HG03342 (cell line): ENCODE data around the gene CXCR6.

Experiments
- ATAC-seq: cut with Tn5 transposase; IDR thresholded peaks from one replicate; pipeline ENCODE4 v1.9.1; 2021; ENCODE audit warnings: mild to moderate bottlenecking, moderate library complexity; ENCODE audit not compliant: unreplicated experiment

CXCR6 gene

DNA sequence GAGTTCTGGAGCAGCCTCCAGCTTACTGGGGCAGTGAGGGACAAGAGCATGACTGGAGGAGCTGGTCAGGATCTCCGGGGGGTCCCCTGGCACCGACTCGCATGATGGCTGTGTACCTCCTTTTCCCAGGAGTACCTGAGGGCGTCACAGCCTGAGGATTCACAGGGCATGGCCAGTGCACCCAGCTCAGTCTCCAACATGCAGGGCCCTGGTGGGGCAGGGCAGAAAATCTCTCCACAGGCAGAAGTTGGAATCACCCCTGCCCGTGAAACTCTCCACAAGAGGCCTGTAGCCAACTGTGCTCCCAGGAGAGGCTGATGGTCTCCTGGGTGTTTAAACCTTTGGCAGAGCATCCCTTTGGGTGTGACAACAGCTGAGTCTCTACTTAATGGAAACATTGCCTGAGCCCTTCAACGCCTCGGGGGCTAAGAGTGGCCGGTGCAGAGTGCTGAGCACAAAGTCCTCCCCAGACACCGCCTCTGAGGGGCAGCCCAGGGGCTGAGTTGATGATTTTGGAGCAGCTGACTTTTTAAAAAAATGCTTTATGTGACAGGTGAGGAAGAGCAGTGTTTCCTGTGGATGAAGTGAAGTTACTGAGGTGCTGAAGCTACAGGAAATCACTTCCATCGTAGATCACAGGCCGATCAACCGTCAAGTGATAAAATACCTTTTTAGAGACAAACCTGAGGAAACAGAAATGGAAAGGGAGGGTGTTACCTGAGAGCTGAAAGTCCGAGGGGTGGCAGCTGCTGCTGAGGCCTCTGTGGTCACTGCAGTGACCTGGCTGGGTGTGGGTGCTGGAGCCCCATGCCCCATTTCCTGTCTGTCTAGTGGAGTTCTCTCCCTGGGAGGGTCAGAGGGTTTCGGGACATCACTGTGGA is 21.9 kb upstream of the CXCR6 start:
- no peak for ATAC-seq

DNA sequence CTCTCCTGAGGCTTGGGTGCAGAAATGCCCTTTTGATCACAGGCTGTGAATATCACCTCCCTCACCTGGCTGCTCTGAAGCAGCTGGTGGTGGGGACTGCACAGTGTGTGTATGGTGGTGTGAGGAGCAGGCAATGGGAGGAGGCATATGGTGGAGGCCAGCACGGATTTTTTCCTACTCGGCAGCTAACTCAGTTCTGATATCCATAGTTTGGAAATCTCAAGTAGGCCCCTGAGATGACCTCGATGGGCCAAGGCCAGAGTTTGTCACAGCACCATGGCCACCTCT is 21.3 kb upstream of the CXCR6 start:
- ATAC-seq: no peak

DNA sequence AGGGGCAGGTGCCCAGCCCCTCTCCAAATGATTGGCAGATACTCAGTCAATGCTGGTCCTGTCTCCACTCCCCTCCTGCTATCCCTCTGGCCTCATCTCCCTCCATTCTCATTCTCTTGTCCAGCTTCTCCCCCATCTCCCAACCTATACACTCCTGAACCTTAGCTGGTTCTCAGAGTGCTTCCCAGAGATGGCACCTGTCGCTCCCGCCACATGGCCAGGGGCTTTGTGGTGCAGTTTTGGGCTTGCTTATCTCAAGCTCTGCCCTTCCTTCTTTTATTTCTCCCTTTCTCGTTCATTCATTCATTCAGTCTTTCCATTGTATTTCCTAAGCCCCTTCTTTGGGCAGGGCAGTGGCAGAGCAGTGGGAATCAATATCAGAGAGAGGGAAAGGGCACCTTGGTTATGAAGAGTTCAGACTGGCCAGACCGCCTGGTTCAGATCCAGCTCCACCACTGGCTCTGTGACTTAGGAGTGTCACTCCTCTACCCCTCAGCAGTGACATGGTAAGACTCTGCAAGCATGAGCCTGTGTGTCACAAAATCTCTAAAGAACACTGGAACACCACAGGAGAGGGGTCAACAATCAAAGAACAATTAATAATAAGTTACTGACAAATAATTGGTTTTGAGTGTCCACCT is 20.2 kb upstream of the CXCR6 start:
- no peak for ATAC-seq

DNA sequence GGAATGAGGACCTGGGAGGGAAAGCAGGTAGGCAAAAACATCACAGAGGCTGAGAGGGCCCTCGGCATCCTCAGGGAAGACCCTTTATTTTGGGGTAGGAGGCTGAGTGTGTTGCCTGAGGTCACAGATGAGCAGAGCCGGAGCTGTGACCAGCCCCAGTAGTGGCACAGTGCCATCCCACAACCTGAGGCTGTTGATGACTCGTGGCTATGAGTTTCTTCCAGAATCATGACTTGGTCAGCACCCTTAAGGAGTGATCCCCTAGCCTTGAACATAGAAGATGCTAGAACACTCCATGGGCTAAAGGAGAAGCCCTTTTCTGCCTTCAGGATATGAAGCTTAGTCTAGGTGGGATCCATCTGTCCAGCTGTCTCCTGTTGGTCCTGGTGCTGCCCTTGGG is 19.5 kb upstream of the CXCR6 start:
- ATAC-seq: no peak

DNA sequence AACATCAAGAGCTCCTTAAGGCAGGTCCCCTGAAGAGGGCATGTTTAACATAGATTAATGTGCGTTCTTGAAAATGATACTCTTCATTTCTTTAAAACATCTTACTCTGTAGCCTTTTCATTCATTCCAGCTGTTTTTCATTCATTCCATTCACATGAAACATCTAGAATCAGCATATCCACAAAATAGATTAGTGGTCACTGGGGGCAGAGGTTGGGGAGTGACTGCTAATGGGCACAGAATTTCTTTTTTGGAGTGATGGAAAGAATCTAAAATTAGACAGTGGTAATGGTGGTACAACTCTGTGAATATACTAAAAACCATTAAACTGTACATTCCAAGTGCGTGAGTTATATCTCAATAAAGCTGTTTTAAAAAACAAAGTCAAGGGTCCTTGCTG is 15.4 kb upstream of the CXCR6 start:
- no peak for ATAC-seq

DNA sequence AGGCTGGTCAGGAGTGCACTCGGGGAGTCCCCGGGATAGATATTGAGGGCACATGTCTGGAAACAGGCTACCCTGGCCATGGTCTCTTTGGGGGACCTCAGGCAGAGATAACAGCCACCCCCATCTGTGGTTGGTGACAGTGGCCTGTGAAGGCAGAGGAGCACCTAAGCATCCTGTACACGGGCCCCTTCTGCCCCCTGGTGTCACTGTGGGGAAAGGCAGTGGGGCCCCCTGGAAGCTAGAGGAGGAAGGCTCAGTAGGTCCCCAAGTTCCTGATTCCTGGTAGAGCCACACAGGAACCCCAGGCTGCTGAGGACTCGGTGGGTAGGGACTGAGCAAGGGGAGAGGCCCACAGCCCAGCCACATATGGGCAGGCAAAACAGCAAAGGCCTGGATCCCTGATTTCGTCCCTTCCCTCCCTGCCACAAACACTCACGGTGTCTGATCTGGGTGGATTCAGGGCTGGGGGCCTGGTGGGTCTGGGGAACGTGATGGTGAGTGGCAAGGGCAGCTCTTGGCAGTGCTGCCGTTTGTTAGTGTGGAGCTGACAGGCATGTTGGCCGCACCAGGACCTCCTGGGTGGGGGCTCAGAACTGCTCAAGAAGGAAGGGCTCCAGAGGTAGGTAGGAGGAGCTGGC is 14.1 kb upstream of the CXCR6 start:
- no peak for ATAC-seq

DNA sequence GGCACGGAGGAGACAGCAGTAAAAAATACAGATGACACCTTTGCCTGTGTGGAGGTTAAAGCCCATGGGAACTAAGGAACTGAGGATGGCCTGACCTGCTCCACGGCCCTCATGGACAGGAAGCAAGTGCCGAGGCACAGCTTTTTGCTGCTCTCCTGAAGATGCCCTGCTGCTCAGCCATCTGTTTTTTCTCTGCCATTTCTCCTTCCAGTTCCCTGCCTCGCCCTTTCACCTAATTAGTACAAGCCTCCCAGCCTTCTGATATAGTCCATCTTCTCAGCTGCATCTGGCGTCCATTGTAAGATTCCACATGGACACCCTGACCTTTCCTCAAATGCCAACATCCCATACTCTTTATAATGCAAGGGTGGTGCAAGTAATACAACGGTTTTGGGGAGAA is 11.8 kb upstream of the CXCR6 start:
- no peak for ATAC-seq

DNA sequence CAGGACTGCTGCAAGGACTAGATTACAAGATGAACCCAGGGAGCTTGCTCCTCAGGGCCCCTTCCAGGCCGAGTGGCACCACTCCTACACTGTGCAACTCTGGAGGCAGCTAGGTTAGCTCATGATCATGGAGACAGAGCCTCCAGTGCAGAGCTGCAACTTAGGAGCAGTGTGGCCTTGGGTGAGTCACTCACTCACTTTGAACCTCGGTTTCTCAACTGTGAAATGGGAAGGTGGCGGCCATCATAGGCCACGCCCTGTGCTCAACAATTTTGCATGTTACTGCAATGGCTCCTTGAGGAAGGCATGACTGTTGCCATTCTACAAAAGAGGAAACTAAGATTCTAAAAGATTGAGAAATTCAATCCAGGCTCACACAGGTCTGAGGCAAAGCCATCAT is 11.2 kb upstream of the CXCR6 start:
- ATAC-seq: no peak

DNA sequence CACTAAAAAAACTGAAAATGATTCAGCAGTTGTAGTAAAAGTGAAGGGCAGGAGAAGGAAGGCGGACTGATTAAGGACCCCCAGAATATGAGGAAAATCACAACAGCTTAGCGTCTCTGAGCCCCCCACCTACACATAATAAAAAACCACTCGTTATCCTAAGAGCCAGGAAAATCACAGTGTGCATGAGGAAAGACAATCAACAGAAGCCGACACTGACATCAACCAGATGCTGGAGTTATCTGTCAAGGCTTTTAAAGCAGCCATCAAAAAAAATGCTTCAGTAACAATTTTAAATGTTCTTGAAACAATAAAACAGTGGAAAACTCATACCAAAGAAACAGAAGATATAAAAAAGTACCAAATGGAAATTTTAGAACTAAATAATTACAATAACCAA is 9.7 kb upstream of the CXCR6 start:
- ATAC-seq: no peak

DNA sequence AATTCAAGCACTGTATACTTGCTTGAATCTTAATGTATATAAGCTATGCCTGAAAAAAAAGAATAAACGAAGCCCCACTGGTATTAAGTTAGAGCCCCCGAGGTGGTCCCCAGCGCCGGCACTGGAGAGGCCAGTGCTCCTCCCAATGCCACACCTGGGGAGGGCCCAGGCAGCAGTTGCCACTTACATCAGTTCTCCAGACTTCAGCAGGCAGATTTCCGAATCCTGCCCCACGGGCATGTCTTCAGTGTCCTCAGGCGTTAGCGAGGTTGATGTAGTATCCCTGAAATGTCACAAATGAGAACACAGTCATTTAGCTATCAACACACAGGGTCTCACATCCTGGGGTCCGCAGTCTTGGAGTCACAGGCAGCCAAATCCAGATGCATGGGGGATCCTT is 7.0 kb upstream of the CXCR6 start:
- no peak for ATAC-seq

DNA sequence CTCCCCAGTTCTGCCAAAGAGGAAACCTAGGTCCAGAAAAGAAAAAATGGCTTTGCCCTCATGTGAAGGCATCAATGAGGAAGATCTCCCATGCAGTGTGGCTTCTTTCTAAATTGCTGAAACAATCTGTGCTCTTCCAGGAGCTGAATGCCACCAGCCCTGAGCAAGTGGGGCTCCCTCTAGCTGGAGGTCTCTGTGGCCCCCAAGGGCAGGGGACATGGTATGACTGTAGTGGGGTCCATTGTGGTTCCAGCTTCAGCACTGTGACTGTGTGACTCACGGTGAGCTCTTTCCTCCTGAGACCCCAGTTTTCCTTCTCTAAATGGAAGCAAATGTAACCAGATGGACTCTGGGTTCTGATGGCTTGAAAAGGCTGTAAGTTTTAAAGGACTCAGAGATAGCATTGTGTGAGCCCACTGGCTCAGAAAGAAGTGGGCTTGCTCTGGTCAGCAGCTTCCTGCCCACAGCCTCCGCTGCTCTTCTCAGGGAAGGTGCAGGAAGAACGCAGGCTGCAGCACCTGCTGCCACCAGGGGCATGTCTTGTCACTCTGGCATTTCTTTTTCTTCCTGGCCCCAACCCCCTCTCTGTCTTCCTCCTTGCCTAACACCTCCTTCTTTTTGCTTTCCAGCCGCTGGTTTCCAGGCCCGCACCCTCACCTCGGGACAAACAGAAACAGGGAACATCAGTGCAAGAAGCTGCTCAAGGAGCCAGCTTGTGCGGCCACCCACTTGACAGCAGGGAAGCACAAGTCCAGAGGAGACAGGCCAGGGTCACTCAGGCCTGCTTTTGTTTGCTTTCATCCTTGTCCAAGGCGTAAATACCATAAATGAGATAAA is 5.8 kb upstream of the CXCR6 start:
- no peak for ATAC-seq

DNA sequence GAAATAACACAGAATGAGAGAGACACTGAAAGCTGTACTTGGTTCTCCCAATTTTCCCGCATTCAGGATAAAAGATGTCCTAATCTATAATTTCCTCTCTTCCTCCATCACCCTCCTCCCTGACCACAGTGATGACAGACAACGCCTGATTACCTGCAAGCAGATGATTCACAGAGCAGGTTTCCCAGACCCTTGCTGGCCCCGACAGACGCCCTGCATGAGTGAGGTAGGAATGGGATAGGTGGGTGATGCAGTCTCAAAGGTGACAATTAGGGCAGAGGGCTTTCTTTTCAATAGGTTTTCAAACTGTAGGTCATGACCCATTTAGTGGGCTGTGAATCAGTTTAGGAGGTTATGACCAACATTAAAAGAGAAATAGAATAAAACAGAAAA is 5.2 kb upstream of the CXCR6 start:
- ATAC-seq: no peak

DNA sequence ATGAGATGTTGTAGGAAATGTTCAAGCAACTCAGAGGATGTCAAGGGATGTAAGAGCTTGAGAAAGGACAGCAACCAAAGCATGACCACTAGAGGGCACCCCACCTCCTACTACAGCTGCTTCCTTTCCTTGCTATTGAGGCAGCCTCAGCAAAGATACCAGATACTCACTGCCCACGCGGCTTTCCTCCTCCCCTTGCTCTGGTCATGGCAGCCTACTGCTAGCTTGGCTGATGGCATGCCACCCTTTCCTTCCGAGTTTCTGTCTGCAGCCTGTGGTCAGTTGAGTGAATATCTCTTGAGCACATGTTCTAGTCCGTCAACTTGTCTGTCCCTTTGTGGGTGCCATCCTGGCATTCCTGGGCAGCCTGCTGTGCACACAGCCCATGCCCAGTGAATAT is 4.4 kb upstream of the CXCR6 start:
- ATAC-seq: no peak

DNA sequence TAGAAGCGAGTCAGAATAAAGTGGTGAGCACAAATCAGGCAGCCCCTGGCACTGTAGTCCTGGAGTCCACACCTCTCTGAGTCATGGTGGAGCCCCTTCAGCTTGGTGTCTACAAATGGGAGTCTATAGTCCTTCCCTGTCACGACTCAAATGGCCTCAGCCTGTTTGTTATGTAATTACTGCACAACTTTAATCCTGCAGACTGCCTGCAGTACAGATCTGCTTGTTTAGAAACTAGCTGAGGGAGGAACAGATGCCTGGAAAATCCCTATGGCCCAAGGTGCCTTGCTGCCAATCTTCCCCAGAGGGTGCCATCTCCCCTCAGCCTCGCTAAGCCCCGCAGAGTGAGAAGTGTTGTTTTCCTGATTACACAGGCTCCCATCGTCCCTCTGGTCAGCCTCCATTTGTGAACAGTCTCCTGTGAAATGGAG is 3.9 kb upstream of the CXCR6 start:
- ATAC-seq: no peak

DNA sequence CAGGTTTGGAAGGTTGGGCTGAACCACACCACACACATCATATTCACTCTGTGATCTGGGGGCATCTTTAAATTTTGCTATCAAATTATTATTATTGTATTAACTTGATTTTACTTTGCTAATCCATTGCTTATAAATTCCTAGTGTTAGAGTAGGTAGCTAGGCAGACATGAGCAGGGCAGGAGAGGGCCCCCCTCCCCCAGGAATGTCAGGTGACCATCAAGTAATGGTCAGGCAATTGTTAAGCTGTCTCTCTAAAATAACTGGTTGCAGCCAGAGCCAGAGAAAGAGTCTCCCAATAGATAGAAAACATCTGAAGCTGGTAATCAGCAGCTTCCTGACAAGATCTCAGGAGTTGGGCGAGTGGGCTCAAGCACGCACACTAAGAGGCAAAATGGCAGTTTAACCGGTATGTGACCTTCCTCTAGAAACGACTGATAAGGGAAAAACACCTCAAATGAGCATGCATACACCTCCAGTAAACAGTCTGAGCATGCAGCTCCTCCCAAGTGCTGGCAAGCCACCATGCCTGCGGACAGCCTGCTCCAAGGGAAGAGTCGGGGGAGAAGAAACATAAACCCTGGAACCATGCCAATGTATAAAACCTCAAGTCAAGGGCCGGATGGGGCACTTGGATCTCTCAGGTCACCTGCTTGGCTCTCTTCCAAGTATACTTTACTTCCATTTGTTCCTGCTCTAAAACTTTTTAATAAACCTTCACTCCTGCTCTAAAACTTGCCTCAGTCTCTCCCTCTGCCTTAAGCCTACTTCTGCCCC is 3.1 kb upstream of the CXCR6 start:
- ATAC-seq: no peak

DNA sequence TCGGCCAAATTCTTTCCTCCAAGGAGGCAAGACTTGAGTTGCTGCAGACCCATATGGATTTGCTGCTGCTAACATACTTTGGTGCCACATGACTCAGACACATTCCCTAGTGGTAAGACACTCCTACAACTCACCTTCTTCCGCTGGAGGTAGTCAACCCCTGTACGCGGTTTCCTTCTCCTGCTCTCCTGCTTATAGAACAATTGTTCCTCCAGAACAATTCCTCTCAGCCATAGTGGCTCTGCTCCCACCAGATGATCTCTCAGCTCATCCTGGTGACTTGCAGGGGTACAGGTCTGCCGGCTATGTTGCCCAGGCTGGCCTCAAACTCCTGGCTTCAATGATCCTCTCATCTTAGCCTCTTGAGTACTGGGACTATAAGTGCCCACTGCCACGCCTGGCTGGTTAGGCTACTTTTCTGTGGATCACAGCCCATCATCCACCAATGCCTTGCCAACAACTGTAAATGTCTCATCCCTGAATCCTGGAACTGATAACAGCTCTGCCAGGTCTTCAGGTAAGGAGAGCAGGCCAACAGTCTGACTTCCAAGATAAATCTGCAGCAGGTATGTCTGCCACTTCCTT is 2.4 kb upstream of the CXCR6 start:
- ATAC-seq: no peak

DNA sequence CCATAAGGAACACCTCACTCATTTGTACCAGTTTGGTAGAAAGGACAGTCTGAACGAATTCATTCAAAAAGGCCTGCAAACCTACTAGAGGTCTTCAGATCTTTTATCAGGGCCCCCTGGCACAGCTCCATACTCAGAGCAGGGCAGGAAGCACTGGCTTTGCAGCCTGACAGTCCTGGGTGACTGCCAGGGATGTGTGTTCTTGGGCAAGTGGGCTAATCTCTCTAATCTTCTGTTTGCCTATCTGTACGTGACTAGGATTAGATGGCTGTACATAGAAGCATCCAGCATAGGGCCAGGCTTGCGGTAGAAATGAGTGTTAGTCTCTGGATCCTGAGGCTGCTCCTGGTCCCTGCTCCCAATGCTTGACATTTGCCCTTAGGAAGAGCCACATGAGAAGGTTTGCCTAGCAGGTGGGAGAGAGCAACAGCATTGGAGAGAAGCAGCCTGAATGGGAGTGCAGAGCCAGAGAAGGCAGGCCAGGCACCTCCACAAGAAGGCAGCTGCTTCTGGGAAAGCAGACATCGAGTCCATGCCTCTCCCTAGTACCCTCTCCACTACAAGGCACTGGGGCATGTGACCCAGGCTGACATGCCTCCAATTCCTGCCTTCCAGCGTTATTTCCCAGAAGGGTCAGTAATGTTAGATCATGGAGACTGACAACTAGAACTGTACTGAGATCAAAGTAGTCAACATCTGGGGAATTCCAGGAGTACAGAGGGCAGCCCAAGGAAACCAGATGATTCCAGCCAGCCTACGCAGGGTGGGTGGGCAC is 1.0 kb upstream of the CXCR6 start:
- no peak for ATAC-seq

DNA sequence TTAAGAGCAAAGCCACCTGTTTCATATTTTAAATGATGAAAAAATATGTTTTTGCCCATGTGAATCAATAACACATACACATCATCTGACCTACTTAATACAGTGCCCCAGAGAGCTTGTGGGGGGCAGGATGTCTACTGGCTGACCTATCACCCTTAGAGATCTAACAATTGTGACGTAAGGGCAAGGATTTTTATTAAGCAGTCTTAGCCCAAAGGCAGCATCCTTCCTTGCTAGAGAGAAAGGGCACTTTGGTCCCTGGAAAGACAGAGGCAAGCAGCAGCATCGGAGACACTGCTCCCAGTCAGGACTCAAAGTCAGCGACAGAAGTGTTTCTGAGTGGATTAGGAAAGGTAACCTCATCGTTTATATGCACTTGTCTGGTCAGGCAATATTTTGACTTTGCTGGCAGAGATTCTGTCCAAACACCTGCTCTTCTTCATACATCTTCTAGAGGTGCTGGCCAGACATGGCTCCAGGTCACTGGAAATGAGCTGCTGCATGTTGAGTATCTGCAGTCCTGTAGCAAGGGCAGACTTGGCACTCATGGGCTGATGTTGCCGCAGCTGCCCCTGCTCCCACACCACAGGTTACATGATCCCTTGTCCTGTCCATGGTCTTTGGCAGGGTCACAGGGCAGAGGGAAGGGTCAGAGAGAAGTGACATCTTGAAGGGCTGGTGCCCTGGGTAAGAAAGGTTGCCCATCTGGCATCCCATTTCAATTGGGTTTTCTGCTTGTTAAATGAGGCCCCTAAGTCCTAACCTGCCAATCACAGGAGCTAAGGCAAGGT is 1.8 kb downstream of the CXCR6 start:
- ATAC-seq: no peak

DNA sequence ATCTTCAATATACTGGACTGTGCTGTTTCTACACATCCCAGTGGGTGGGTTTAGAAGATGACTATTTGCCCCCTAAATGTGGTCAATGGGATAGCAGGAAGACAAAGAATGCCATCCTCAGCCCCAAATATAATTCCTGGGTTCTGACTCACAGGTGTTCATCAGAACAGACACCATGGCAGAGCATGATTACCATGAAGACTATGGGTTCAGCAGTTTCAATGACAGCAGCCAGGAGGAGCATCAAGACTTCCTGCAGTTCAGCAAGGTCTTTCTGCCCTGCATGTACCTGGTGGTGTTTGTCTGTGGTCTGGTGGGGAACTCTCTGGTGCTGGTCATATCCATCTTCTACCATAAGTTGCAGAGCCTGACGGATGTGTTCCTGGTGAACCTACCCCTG is 3.0 kb downstream of the CXCR6 start:
- ATAC-seq: no peak
